Central memory CD8-positive, alpha-beta T cell (primary cell): ENCODE measurements around the gene ANKH.

Source experiments
- ATAC-seq: fragments of 150-1000 bp; cut with Tn5 transposase; replicated peaks from 2 replicates; pipeline ENCODE4 v1.10.0; 2022; ENCODE audit warnings: mild to moderate bottlenecking, moderate FRiP score, moderate number of reproducible peaks; ENCODE audit not compliant: poor library complexity, severe bottlenecking; ENCODE audit errors: extremely low read depth
- DNase-seq, 2 donors: peaks; one replicate each; pipeline ENCODE4 v3.0.0; 2021; ENCODE audit warnings: low spot score in 2 of 2
- H3K27ac Mint-ChIP-seq: one replicate; pipeline ENCODE4 v1.8.0; 2022; ENCODE audit warnings: low read depth, mild to moderate bottlenecking, moderate library complexity, mixed read lengths
- H3K27me3 Mint-ChIP-seq: one replicate; pipeline ENCODE4 v1.8.0; 2022; ENCODE audit warnings: mixed read lengths
- H3K36me3 Mint-ChIP-seq: one replicate; pipeline ENCODE4 v1.8.0; 2022; ENCODE audit warnings: mild to moderate bottlenecking, moderate library complexity, mixed read lengths; ENCODE audit not compliant: insufficient read depth
- H3K4me1 Mint-ChIP-seq: one replicate; pipeline ENCODE4 v1.8.0; 2022; ENCODE audit warnings: mixed read lengths
- H3K4me3 Mint-ChIP-seq: one replicate; pipeline ENCODE4 v1.8.0; 2022; ENCODE audit warnings: mild to moderate bottlenecking, moderate library complexity, mixed read lengths
- H3K9me3 Mint-ChIP-seq: one replicate; pipeline ENCODE4 v1.8.0; 2022; ENCODE audit warnings: mixed read lengths

Gene ANKH

GRCh38 chr5:14726066-14726838, 145.3 kb downstream of the ANKH start:
- DNase-seq (no peak), ATAC-seq (no peak)
- H3K9me3 Mint-ChIP-seq, result no peaks in the 10 kb centered on the region
- H3K27me3 Mint-ChIP-seq, result no peaks in the 10 kb centered on the region
- H3K27ac Mint-ChIP-seq, result no peak overlapping the region
- peaks cover 7% of the 10 kb centered on the region for H3K36me3 Mint-ChIP-seq
- H3K4me1 Mint-ChIP-seq, result peaks cover under 1% of the 10 kb centered on the region
- no peak overlapping the region for H3K4me3 Mint-ChIP-seq

GRCh38 chr5:14724633-14725032, 146.9 kb downstream of the ANKH start:
- Mint-ChIP-seq H3K27me3 (no peaks in the 10 kb centered on the region), H3K9me3 (no peaks in the 10 kb centered on the region), H3K27ac (no peak overlapping the region), H3K4me3 (no peak overlapping the region), H3K36me3 (peaks cover 7% of the 10 kb centered on the region), H3K4me1 (peaks cover 13% of the 10 kb centered on the region)
- DNase-seq, result no peak
- no peak for ATAC-seq

GRCh38 chr5:14723701-14724132, 147.9 kb downstream of the ANKH start:
- peaks cover 6% of the 10 kb centered on the region for H3K36me3 Mint-ChIP-seq
- H3K4me1 Mint-ChIP-seq, result peaks cover 13% of the 10 kb centered on the region
- ATAC-seq, result no peak
- H3K9me3 Mint-ChIP-seq, result no peaks in the 10 kb centered on the region
- no peak for DNase-seq
- H3K27me3 Mint-ChIP-seq, result no peaks in the 10 kb centered on the region
- no peak overlapping the region for H3K4me3 Mint-ChIP-seq
- no peak overlapping the region for H3K27ac Mint-ChIP-seq

GRCh38 chr5:14722923-14723322, 148.7 kb downstream of the ANKH start:
- no peaks in the 10 kb centered on the region for H3K9me3 Mint-ChIP-seq
- no peak overlapping the region for H3K27ac Mint-ChIP-seq
- H3K4me1 Mint-ChIP-seq, result peaks cover 13% of the 10 kb centered on the region
- DNase-seq (no peak), ATAC-seq (no peak)
- no peaks in the 10 kb centered on the region for H3K27me3 Mint-ChIP-seq
- no peak overlapping the region for H3K4me3 Mint-ChIP-seq
- H3K36me3 Mint-ChIP-seq, result peaks cover 6% of the 10 kb centered on the region

- Mint-ChIP-seq H3K27ac (no peak overlapping the region), H3K36me3 (peaks cover 8% of the 10 kb centered on the region), H3K4me1 (peaks cover 13% of the 10 kb centered on the region), H3K27me3 (no peaks in the 10 kb centered on the region), H3K9me3 (no peaks in the 10 kb centered on the region), H3K4me3 (no peak overlapping the region)
- DNase-seq (no peak), ATAC-seq (no peak)
These were observed 149.5 kb downstream of the ANKH start for GRCh38 chr5:14721990-14722656.

- Mint-ChIP-seq H3K27ac (peak overlapping the region; percentile 36), H3K4me1 (peaks cover 13% of the 10 kb centered on the region), H3K27me3 (no peaks in the 10 kb centered on the region), H3K9me3 (no peaks in the 10 kb centered on the region), H3K36me3 (peaks cover 10% of the 10 kb centered on the region), H3K4me3 (no peak overlapping the region)
- ATAC-seq (no peak), DNase-seq (no peak)
These were observed 151.2 kb downstream of the ANKH start for GRCh38 chr5:14720236-14720923.

- H3K9me3 Mint-ChIP-seq, result no peaks in the 10 kb centered on the region
- H3K27ac Mint-ChIP-seq, result peak overlapping the region; percentile 88
- H3K36me3 Mint-ChIP-seq, result peaks cover 11% of the 10 kb centered on the region
- no peak overlapping the region for H3K4me3 Mint-ChIP-seq
- H3K27me3 Mint-ChIP-seq, result no peaks in the 10 kb centered on the region
- peaks cover 19% of the 10 kb centered on the region for H3K4me1 Mint-ChIP-seq
- ATAC-seq (no peak), DNase-seq (no peak)
These were observed 152.8 kb downstream of the ANKH start for GRCh38 chr5:14718778-14719177.

- DNase-seq, result no peak
- H3K27me3 Mint-ChIP-seq, result no peaks in the 10 kb centered on the region
- H3K4me1 Mint-ChIP-seq, result peaks cover 29% of the 10 kb centered on the region
- H3K9me3 Mint-ChIP-seq, result no peaks in the 10 kb centered on the region
- peaks cover 14% of the 10 kb centered on the region for H3K36me3 Mint-ChIP-seq
- no peak overlapping the region for H3K4me3 Mint-ChIP-seq
- ATAC-seq, result no peak
- peak overlapping the region; percentile 88 for H3K27ac Mint-ChIP-seq
These were observed 154.5 kb downstream of the ANKH start for GRCh38 chr5:14716755-14717752.

GRCh38 chr5:14715481-14715880, 156.1 kb downstream of the ANKH start:
- Mint-ChIP-seq H3K27me3 (no peaks in the 10 kb centered on the region), H3K4me1 (peaks cover 25% of the 10 kb centered on the region), H3K4me3 (no peak overlapping the region), H3K9me3 (no peaks in the 10 kb centered on the region), H3K36me3 (peaks cover 25% of the 10 kb centered on the region), H3K27ac (peak overlapping the region; percentile 64)
- DNase-seq (no peak), ATAC-seq (no peak)

- no peaks in the 10 kb centered on the region for H3K27me3 Mint-ChIP-seq
- H3K9me3 Mint-ChIP-seq, result no peaks in the 10 kb centered on the region
- H3K27ac Mint-ChIP-seq, result peak overlapping the region; percentile 55
- no peak for DNase-seq
- peaks cover 30% of the 10 kb centered on the region for H3K36me3 Mint-ChIP-seq
- peaks cover 21% of the 10 kb centered on the region for H3K4me1 Mint-ChIP-seq
- no peak overlapping the region for H3K4me3 Mint-ChIP-seq
- ATAC-seq, result no peak
These were observed 156.9 kb downstream of the ANKH start for GRCh38 chr5:14714706-14715105.

- H3K27ac Mint-ChIP-seq, result peak overlapping the region; percentile 69
- peaks cover 33% of the 10 kb centered on the region for H3K36me3 Mint-ChIP-seq
- H3K4me1 Mint-ChIP-seq, result peaks cover 27% of the 10 kb centered on the region
- H3K9me3 Mint-ChIP-seq, result no peaks in the 10 kb centered on the region
- no peaks in the 10 kb centered on the region for H3K27me3 Mint-ChIP-seq
- no peak for DNase-seq
- no peak for ATAC-seq
- no peak overlapping the region for H3K4me3 Mint-ChIP-seq
These were observed 157.8 kb downstream of the ANKH start for GRCh38 chr5:14713476-14714390.
